CD4-positive, alpha-beta T cell treated with Interleukin-6 for 4 hours (primary cell): ENCODE data around the gene GRIN1.

Experiments used
- DNase-seq: peaks from one replicate; pipeline ENCODE4 v3.0.0-alpha.2; 2020; ENCODE audit warnings: mixed read lengths

GRIN1 gene

DNA sequence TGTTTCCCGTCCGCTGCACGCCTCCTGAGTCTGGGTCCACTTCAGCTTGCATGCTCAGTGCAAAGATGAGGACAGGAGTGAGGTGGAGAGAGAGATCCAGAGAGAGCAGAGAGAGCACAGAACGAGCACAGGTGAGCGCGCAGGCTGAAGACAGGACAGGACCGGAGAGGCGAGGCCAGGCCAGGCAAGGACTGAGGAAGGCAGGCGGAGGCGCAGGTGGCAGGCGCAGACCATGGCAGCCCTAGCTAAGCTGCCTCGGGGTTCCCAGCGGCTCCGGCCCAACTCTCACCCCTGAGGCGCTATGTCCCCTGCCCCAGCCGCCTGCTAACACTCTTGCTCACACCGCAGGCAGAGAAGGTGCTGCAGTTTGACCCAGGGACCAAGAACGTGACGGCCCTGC is 9.7 kb downstream of the GRIN1 start:
- DNase-seq: no peak

DNA sequence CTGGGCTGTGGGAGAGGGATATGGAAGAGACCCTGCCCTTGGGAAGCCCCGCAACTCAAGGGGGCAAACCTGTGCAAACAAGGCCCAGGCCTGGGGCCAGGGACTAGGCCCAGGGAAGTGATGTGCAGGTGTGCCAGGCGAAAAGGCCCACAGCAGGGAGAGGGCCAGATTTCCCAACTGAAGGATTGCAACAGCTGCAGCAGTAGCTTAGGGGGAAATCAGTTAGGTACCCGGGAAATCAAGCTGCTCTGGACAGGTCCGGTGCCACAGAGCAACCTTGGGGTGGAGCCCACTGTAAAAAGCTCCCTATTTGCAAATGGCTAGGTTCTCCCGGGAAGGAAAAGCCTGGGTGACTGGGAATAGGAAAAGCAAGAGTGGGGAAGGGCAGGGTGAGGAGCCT is 10.4 kb downstream of the GRIN1 start:
- no peak for DNase-seq

DNA sequence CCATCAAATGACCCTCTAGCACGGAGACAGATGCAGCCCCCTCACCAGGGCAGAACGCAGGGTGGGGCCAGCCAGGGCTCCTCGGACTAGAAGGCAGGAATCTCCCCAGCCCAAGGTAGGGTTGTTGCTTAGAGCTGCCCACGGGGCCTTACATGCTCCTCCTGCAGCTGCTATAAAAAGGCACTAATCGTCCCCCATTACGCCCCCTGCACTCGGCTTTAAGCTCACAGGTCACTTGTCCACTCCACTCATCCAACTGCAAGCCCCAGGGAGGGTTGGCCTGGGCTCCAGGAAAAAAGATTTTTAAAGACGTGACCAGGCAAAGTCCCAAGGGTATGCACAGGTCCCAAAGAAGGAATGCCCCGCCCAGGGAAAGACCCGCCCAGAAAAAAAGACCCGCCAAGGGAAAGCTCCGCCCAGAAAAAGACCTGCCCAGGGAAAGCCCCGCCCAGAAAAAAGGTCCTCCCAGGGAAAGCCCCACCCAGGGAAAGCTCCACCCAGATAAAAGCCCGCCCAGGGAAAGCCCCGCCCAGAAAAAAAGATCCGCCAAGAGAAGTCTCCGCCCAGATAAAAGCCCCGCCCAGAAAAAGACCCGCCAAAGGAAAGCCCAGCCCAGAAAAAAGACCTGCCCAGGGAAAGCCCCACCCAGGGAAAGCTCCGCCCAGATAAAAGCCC is 11.1 kb downstream of the GRIN1 start:
- no peak for DNase-seq

- DNase-seq: no peak
Measured at GRCh38 chr9:137150617-137151457, 11.9 kb downstream of the GRIN1 start.

DNA sequence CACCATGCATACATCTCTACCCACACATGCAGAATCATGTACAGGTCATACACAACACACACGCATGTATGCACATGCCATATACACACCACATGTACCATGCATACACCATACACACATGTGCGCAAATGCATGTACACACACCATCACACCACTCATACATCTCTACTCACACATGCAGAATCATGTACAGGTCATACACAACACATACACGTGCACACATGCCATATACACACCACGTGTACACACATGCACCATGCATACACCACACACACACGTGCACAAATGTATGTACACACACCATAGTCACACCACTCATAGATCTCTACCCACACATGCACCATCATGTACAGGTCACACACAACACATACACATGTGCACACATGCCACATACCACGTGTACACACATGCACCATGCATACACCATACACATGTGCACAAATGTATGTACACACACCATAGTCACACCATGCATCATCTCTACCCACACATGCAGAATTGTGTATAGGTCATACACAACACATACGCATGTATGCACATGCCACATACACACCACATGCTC is 14.0 kb downstream of the GRIN1 start:
- no peak for DNase-seq

DNA sequence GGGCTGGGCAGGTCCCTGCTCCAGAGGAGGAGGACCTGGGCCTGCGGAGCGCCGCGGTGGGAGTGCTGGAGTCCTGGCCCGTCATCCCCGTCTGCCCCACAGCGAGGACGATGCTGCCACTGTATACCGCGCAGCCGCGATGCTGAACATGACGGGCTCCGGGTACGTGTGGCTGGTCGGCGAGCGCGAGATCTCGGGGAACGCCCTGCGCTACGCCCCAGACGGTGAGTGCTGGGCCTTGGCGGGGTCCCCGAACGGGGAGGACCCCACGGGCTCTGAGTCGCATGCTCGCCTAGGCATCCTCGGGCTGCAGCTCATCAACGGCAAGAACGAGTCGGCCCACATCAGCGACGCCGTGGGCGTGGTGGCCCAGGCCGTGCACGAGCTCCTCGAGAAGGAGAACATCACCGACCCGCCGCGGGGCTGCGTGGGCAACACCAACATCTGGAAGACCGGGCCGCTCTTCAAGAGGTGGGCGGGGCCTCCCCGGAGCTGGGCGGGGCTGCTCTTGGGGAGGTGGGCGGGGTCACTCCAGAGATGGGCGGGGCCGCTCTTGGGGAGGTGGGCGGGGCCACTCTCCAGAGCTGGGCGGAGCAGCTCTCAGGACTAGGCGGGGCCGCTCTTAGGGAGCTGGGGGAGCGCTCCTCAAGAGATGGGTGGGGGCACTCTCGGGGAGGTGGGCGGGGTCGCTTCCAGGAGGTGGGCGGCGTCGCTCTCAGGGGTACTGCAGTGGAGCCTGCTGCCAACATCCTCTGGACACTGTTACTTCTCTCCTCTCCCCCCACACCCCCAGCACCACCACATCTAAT is 17.8 kb downstream of the GRIN1 start:
- peak; percentile 50 for DNase-seq

- DNase-seq: no peak
Measured at GRCh38 chr9:137157618-137158415, 18.9 kb downstream of the GRIN1 start.

DNA sequence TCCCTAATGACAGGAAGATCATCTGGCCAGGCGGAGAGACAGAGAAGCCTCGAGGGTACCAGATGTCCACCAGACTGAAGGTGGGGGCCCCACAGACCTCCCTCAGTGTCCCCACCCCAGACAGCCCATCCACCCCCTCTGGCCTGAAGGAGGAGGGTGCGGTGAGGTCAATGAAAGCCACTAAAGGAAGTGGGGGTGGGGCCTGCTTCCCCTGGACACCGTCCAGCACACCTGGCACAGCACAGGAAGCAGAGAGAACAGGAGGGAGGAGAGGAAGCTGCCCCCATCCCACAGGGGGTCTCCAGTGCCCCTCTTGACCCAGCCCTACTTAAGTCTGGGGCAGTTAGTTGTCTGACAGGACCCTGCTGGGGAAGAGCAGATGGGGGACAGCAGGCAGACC is 19.7 kb downstream of the GRIN1 start:
- no peak for DNase-seq

DNA sequence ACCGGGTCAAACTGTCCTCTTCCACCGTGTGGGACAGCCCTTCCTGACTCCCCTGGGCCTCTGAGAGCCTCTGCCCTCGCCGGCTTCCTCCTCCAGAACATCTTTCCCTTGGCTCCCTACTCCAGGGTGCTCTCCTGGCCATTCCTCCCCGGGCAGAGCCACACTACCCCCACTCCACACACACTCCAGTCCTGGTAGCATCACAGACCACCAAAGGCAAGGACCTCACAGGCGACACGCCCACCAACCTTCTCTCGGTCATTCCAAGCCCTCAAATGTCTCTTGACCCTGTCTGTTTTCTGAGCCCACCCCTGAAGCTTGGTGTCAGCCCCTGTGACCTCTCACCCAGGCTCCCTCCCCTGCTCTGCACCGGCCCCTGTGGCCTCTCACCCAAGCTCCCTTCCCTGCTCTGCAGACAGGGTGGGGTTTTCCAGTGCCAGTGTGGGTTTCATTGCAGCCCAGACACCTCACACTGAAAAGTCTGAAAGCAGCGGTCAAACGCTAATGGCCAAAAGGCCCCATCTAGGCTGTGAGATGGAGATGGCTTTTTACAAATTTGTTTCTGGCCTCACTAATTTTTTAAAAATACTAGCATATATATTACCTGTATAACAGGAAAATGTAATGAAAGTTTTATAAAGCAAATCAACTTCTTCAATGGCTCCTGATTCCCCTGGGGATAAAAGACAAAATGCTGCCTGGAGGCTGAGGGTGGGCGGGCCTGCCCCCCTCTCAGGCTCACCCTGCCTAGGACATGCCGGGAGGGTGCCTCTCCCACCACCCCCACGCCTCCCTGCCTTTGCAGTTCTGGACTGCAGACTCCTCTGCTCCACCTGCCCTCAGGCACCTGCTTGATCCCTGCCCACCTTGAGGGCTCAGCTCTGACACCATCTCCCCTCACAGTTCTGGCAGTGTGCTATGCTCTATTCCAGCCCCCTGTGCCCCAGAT is 20.4 kb downstream of the GRIN1 start:
- DNase-seq: no peak

- DNase-seq: no peak
Measured at GRCh38 chr9:137160054-137160425, 21.1 kb downstream of the GRIN1 start.

GRCh38 chr9:137160716-137161557 is 22.0 kb downstream of the GRIN1 start:
- DNase-seq: no peak

DNA sequence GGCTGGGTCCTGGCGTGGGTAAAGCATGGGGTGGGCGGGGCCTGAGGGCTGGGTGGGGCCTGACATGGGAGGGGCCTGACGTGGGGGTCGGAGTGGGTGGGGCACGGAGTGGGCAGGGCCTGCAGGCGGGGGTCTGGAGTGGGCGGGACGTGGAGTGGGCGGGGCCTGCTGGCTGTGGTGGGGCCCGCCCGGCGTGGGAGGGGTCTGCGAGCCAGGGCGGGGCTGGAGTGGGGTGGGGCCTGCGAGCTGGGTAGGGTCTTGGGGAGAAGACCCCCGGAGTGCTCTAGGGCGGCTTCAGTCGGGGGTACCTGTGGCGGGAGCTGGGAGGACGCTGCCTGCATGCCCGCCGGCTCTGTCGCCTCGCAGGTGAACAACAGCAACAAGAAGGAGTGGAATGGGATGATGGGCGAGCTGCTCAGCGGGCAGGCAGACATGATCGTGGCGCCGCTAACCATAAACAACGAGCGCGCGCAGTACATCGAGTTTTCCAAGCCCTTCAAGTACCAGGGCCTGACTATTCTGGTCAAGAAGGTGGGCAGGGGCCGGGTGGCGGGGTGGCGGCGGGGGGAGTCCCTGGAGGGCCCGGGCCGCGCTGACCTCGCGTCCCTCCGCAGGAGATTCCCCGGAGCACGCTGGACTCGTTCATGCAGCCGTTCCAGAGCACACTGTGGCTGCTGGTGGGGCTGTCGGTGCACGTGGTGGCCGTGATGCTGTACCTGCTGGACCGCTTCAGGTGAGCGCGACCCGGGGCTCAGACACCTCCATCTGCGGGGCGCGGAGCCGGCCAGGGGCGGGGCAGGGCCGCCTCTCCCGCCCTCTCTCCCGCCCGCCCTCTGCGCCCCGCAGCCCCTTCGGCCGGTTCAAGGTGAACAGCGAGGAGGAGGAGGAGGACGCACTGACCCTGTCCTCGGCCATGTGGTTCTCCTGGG is 22.9 kb downstream of the GRIN1 start:
- no peak for DNase-seq

GRCh38 chr9:137162505-137163364 is 23.8 kb downstream of the GRIN1 start:
- DNase-seq: peak; percentile 43

DNA sequence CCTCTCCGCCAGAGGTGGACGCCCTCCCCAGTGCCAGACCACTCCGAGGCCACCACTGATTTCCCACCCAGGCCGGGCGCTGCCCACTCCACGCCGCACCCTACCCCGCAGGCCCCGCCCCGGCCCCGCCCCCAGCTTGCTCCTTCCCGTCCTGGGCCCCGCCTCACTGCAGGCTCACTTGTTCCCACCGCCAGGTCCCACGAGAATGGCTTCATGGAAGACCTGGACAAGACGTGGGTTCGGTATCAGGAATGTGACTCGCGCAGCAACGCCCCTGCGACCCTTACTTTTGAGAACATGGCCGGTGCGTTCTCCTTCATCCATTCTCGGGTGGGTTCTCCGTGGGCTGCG is 24.4 kb downstream of the GRIN1 start:
- no peak for DNase-seq

GRCh38 chr9:137163805-137164204 is 24.9 kb downstream of the GRIN1 start:
- DNase-seq: no peak

DNA sequence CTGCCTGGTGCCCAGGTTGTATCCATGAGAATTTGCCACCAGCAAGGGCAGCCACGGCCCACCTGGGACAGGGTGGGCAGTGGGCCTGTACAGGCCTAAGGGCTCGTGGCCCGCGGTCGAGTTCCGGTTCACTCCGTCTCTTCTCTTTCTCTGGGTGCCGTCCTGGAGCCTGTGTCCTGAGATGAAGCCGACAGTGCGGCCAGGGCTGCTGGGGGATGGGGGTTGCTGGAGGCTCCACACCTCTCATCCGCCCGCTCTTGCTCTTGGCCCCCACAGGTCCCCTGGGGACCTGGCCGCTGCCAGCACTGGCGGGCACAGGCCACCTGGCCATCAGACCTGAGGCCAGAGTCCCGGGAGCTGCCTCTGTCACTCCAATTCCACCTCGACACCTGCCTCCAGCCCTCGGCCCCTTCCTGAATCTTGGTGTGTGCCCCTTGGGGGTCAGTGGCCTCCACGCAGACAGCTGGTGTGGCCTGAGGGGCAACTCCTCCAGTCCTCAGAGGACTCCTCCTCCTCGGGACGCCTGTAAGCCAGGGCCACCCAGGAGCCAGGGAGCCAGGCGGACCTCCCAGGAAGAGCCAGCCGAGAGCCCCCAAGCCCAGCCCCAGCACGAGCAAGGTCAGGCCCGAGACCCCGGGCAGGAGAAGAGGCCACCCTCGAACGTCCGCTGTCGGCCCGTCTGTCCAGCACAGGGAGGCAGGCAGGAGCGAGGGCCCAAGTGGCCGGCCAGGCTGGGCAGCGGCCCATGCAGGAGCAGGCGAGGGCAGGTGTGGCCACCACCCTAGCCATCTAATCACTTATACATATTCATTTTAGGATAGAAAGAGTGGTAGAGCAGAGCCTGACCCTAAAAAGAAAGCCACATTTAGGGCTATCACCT is 25.7 kb downstream of the GRIN1 start:
- DNase-seq: no peak

- no peak for DNase-seq
Measured at GRCh38 chr9:137165250-137165836, 26.4 kb downstream of the GRIN1 start.
